Spinal cord (tissue), 10 donors: ENCODE results near the gene PLCB1. TPM values are rescaled to one million over a fixed set of nuclear protein-coding genes. Genes with fewer than 3 reads are reported as not detected.
A peak's percentile ranks its signal among the peaks of the same experiment; 100 is the strongest.
"Not testable (repeated sequence)": the region's sequence is repeated elsewhere in the genome, so short reads cannot be mapped to it uniquely, and the experiment has no call there.

Source experiments
- DNase-seq, 6 donors: peaks; one replicate each; pipeline versions ENCODE4 v3.0.0 to v3.0.0-alpha.2; 2013 to 2015; ENCODE audit warnings: low spot score in 6 of 6, low read depth in 4 of 6
- H3K27ac ChIP-seq: one replicate; pipeline ENCODE4 v1.5.1; 2013; ENCODE audit warnings: low read depth, low read length, control low read depth
- H3K27me3 ChIP-seq: one replicate; pipeline ENCODE4 v1.6.1; 2013; ENCODE audit warnings: low read length; ENCODE audit not compliant: control insufficient read depth, insufficient read depth
- H3K36me3 ChIP-seq: one replicate; pipeline ENCODE4 v1.6.1; 2013; ENCODE audit warnings: low read length; ENCODE audit not compliant: control insufficient read depth, insufficient read depth
- H3K4me1 ChIP-seq: one replicate; pipeline ENCODE4 v1.6.1; 2013; ENCODE audit warnings: low read length; ENCODE audit not compliant: control insufficient read depth, insufficient read depth
- H3K4me3 ChIP-seq: one replicate; pipeline ENCODE4 v1.5.1; 2013; ENCODE audit warnings: low read depth, low read length, control low read depth
- H3K9me3 ChIP-seq: one replicate; pipeline ENCODE4 v1.6.1; 2013; ENCODE audit warnings: low read length; ENCODE audit not compliant: control insufficient read depth, insufficient read depth
- WGBS: methylation state at CpG from one replicate; pipeline ENCODE4 v1.1.5; 2013; ENCODE audit warnings: missing lambda C conversion rate; ENCODE audit not compliant: insufficient coverage; 5-methylcytosine and 5-hydroxymethylcytosine counted together
- polyA plus RNA-seq, 2 donors: library from polyadenylated mRNA; unstranded; fragments of 120-200 nt; gene quantifications; one replicate each; pipeline ENCODE4 v1.2.1, GENCODE V29; 2013; ENCODE audit not compliant: insufficient read length in 2 of 2
- total RNA-seq, 2 donors: library from RNA; depleted of rRNA in 1 of 2; stranded (reverse); fragments of 120-200 nt in 1 of 2; fragments of >200 nt in 1 of 2; gene quantifications; one replicate each; pipeline versions ENCODE4 v1.2.3 to v1.2.4, GENCODE V29; 2013 to 2014
- donor health status: healthy.

The PLCB1 gene
- total and polyA plus RNA-seq, 4 donors, result 42.9 to 111 (median 88.2) TPM

DNA sequence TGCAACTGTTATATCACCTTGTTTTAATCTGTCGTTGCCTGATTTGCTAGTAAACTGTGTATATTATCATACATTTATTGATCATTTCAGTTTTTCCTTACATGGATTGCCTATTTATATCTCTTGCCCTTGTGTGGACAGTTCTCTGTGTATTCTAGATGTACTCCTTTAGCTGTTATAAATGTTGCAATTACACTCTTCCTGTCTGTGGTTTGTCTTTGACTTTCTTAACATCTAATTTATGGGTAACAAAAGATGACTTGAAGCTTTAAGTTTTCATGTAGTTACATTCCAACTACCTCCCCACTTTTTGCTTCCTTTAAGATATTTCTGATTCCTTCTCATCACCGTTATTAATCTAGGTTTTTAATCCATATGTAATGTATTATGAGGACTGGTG is 22.6 kb downstream of the PLCB1 start:
- Histone ChIP-seq H3K27me3 (no peaks in the 10 kb centered on the region), H3K9me3 (peaks cover 3% of the 10 kb centered on the region), H3K4me3 (no peak overlapping the region), H3K36me3 (no peaks in the 10 kb centered on the region), H3K4me1 (no peaks in the 10 kb centered on the region), H3K27ac (no peak overlapping the region)
- no CpG with 5 or more reads among the region's 2 CpGs for WGBS
- DNase-seq, result no peak

DNA sequence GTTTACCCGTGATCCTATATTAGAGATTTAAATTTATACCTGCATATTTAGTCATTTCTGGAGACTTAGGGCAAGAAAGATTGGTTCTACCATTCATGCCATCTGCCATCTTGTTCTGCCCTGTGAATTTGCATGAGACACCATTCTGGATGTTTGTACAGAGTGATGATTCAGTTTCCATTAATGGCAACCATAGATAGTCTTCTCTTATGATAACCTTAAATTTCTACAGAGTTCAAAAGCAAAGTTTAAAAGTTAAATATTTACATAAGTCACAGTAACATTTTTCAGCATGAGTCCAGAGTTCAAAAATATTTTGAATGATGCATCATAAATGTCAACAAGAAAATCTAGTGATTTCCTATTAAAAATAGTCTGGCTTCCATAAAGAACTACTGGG is 23.2 kb downstream of the PLCB1 start:
- H3K36me3 ChIP-seq, result no peaks in the 10 kb centered on the region
- no peak overlapping the region for H3K27ac ChIP-seq
- WGBS, result no CpG with 5 or more reads among the region's 1 CpG
- no peaks in the 10 kb centered on the region for H3K4me1 ChIP-seq
- peaks cover 3% of the 10 kb centered on the region for H3K9me3 ChIP-seq
- no peak overlapping the region for H3K4me3 ChIP-seq
- no peaks in the 10 kb centered on the region for H3K27me3 ChIP-seq
- no peak for DNase-seq

DNA sequence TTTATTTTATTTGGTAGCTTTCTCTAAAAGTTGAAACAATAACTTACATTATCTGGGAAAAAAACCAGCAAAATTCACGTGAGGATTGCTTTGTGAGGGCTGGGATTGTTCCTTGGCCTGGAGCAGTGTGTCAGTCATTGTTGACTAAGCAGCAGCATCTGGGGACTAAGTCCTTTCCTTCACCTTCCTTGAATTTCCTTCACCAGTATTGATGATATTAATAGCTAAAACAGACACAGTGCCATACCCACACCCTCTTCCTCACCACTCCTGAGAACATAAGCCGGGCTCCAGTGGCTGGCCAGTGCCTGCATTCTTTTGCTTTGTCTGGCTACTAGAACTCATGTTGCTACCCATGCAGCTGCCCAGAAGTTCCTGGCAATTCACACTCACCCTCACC is 23.7 kb downstream of the PLCB1 start:
- no peak for DNase-seq
- no peaks in the 10 kb centered on the region for H3K4me1 ChIP-seq
- peaks cover 3% of the 10 kb centered on the region for H3K9me3 ChIP-seq
- 67% methylated on average over 1 of the region's 2 CpGs for WGBS
- H3K27me3 ChIP-seq, result no peaks in the 10 kb centered on the region
- H3K36me3 ChIP-seq, result no peaks in the 10 kb centered on the region
- H3K4me3 ChIP-seq, result no peak overlapping the region
- H3K27ac ChIP-seq, result no peak overlapping the region

DNA sequence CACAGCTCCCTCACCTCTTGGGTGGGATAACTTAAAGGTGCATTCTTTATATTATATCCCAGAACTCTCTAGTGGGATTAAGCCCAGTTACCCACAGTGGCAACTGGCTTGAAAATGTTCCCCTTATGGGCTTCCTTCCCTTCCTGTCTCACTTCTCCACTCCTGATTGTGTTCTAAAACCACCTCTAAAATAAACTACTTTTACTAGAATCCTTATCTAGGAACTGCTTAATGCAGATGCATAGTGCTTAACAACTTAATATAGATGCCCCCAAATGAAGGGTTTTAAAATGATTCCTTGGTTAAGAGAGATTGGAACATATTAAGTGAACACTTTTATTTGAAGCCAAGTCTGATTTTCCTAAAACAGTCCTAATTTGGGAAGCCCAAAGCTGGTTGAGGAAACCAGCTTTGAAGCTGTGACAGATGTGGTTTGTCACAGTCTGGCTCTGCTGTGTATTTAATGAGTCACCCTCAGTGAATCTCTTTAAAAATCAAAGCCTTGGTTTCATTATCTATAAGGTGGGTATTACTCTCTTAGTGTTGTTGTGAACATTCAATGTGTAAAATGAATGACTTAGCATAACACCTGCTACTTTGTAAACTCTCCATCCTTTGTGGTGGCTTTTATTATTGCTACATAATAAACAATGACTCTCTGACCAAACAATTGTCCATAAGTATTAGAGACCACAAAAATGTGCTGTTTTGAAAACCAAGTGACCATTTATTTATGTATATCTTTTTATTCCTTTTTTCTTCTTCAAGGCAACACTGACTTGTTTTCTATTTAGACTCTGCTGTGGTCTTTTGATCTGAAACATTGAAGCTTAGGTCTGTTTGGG is 24.4 kb downstream of the PLCB1 start:
- peaks cover 3% of the 10 kb centered on the region for H3K9me3 ChIP-seq
- DNase-seq, result no peak
- no peak overlapping the region for H3K4me3 ChIP-seq
- H3K36me3 ChIP-seq, result no peaks in the 10 kb centered on the region
- H3K27ac ChIP-seq, result no peak overlapping the region
- H3K27me3 ChIP-seq, result no peaks in the 10 kb centered on the region
- H3K4me1 ChIP-seq, result no peaks in the 10 kb centered on the region

DNA sequence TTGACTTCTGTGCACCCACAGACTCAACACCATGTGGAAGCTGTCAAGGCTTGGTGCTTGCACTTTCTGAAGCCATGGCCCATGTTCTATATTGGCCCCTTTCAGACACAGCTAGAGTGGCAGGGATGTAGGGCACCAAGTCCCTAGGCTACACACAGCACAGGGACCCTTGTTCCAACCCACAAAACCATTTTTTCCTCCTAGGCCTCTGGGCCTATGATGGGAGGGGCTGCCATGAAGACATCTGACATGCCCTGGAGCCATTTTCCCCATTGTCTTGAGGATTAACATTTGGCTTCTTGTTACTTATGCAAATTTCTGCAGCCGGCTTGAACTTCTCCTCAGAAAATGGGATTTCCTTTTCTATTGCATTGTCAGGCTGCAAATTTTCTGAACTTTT is 27.2 kb downstream of the PLCB1 start:
- whole genome bisulfite sequencing, result 89% methylated on average over 1 of the region's 1 CpG
- not testable (repeated sequence) for H3K4me1 ChIP-seq

DNA sequence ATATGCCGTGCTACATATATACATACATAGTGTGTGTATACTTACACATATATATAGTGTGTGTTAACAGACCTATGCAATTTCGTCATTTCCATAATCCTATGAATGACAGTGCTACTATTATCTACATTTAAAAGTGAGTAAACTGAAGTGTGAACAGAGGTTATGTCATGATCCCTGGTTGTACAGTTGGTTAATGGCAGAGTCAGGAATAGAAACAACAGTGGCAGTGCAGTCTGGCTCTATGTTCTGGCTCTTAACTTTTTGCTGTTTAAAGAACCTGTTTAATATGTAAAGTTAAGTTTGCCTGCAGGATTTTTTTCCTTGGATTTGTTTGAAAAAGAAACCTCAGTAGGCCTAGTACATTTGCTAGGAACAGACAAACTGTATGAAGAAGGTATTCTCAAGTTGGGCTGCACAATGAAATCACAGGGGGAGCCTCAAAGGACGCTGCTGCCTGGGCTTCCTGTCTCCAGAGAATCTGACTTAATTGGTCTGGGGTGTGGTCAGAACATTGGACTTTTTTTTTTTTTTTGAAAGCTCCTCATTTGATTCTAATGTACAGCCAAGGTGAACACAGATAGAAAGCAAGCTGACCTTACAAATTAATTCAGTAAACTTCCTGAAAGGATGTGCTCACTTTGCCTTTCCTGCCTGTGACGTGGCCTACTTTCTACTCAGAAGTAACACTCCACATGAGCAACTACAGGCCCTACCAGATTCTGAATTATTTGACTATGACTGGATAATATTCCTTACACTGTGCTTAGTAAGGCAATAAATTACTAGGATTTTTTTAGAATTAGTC is 29.4 kb downstream of the PLCB1 start:
- no peak for DNase-seq
- H3K36me3 ChIP-seq, result no peaks in the 10 kb centered on the region
- H3K9me3 ChIP-seq, result peaks cover 3% of the 10 kb centered on the region
- WGBS, result 20% methylated on average over 1 of the region's 4 CpGs
- H3K4me3 ChIP-seq, result no peak overlapping the region
- no peak overlapping the region for H3K27ac ChIP-seq
- H3K27me3 ChIP-seq, result no peaks in the 10 kb centered on the region
- no peaks in the 10 kb centered on the region for H3K4me1 ChIP-seq

More for the DNA sequence above, 27.2 kb downstream of the PLCB1 start:
- not testable (repeated sequence) for H3K9me3 ChIP-seq, DNase-seq, H3K36me3 ChIP-seq, H3K27me3 ChIP-seq, H3K4me3 ChIP-seq, H3K27ac ChIP-seq

DNA sequence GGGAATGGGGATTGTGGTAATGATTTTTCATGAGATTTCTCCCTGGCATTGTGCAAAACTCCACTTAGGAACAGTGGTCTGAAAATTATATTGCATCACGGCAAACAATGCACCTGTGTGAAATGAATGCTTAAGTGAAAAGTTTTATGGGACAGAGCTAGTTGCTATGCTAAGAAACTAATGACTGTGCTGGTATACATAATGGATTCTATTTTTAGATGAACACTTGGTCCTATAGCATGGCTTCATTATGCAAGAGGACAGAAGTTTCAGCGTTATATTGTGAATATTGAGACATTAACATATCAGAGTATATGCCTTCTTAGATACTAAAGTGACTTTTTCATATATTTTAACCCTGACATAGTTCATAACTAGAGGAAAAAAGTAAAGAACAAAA is 30.5 kb downstream of the PLCB1 start:
- Histone ChIP-seq H3K9me3 (peaks cover 3% of the 10 kb centered on the region), H3K4me3 (no peak overlapping the region), H3K27me3 (no peaks in the 10 kb centered on the region), H3K36me3 (no peaks in the 10 kb centered on the region), H3K4me1 (no peaks in the 10 kb centered on the region), H3K27ac (no peak overlapping the region)
- no peak for DNase-seq
- WGBS, result 73% methylated on average over 1 of the region's 2 CpGs

DNA sequence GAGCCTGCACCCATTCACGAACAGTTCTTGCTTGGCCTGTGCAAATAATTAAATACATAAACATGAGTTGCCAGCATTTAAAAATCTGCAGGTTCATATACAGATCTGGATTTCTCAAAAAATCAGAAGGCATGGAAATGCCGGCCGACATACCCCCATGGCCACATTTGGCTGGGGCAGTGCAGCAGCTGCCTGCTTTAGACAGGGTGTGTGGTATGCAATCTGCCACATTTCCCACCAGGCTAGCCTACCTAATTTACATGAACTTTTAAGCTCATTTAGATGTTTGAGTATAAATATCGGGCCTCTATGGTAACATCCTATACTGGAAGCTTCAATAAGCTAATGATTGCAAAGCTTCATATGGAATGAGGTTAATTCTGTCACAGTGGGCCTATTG is 31.5 kb downstream of the PLCB1 start:
- peak in 1 of 6 donors; percentile 19 for DNase-seq
- no peaks in the 10 kb centered on the region for H3K4me1 ChIP-seq
- H3K27me3 ChIP-seq, result no peaks in the 10 kb centered on the region
- no peak overlapping the region for H3K27ac ChIP-seq
- 81% methylated on average over 3 of the region's 4 CpGs for WGBS
- no peak overlapping the region for H3K4me3 ChIP-seq
- H3K9me3 ChIP-seq, result peaks cover 3% of the 10 kb centered on the region
- no peaks in the 10 kb centered on the region for H3K36me3 ChIP-seq

DNA sequence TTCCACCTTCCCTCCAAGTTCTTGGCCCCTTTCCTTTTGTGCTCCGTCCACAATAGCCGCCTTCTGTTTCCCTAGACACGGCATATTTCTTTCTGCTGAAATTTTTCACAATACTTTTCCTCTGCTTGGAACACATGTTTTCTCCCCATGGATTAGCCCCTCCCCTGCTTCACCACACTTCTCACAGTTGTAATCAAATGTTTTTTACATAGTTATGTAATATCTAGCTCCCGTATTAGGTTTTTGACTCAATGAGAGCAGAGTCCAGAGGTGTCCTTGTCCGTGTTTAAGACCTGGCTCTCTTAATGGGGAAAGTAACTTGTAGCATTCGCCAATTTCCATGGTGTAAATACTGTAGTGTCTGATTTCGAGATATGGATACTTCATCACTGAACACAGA is 34.7 kb downstream of the PLCB1 start:
- DNase-seq, result no peak
- 98% methylated on average over 6 of the region's 7 CpGs for WGBS
- Histone ChIP-seq H3K9me3 (no peaks in the 10 kb centered on the region), H3K36me3 (no peaks in the 10 kb centered on the region), H3K4me3 (no peak overlapping the region), H3K27ac (no peak overlapping the region), H3K4me1 (no peaks in the 10 kb centered on the region), H3K27me3 (no peaks in the 10 kb centered on the region)
